ENCODE data around the gene NDST3. TPM values are rescaled to one million over a fixed set of nuclear protein-coding genes. Genes with fewer than 3 reads are reported as not detected.

The NDST3 gene
- polyA plus RNA-seq, 1 of the 3 experiments (the other 2 are of a cell fraction): 1.2 TPM

- Histone ChIP-seq H3K9ac (no peak overlapping the region), H3K79me2 (ENCODE audit: insufficient read depth) (no peaks in the 10 kb centered on the region), H3K9me2 (no peaks in the 10 kb centered on the region), H2AFZ (ENCODE audit: low read depth) (no peak overlapping the region), H3K4me1 (ENCODE audit: control insufficient read depth in 1 of 2, insufficient read depth in 2 of 2, low read depth in 1 of 2, low read length in 1 of 2) (no peaks in the 10 kb centered on the region), H4K20me1 (ENCODE audit: insufficient read depth) (no peaks in the 10 kb centered on the region), H3K36me3 (replicated peaks in 1 of 2; ENCODE audit: control insufficient read depth in 1 of 2, insufficient read depth in 2 of 2, low read length in 1 of 2) (no peaks in the 10 kb centered on the region), H3K27ac (ENCODE audit: low read depth in 2 of 2, low read length in 1 of 2) (no peak overlapping the region), H3K27me3 (ENCODE audit: insufficient read depth) (no peaks in the 10 kb centered on the region), H3K4me3 (ENCODE audit: low read depth in 2 of 2, low read length in 1 of 2) (no peak overlapping the region), H3F3A (replicated peaks; ENCODE audit: insufficient read depth) (no peaks in the 10 kb centered on the region), H3K9me3 (no peaks in the 10 kb centered on the region), H3K4me2 (no peak overlapping the region)
- TF ChIP-seq SIN3A (IDR thresholded peaks at IDR 0.05; ENCODE audit: borderline replicate concordance, low read depth, low read length) (no peak), JUND (IDR thresholded peaks at IDR 0.05) (no peak), MXI1 (IDR thresholded peaks at IDR 0.05; ENCODE audit: low read depth, low read length) (no peak), POLR2AphosphoS5 (IDR thresholded peaks at IDR 0.05; ENCODE audit: low read depth, low read length) (no peak), USF2 (IDR thresholded peaks at IDR 0.05; ENCODE audit: borderline replicate concordance, low read depth, low read length) (no peak), EZH2phosphoT487 (IDR thresholded peaks at IDR 0.05; ENCODE audit: borderline replicate concordance, low read depth) (no peak), CHD2 (IDR thresholded peaks at IDR 0.05; ENCODE audit: low read length, partially characterized antibody) (no peak), NFIC (IDR thresholded peaks at IDR 0.05; ENCODE audit: borderline replicate concordance) (no peak), FOXM1 (IDR thresholded peaks at IDR 0.05; ENCODE audit: low read depth) (no peak), ELF1 (IDR thresholded peaks at IDR 0.05) (no peak)
- TF ChIP-seq, protein P1, sequence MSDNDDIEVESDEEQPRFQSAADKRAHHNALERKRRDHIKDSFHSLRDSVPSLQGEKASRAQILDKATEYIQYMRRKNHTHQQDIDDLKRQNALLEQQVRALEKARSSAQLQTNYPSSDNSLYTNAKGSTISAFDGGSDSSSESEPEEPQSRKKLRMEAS (IDR thresholded peaks at IDR 0.05; ENCODE audit: low read depth): no peak
- POLR2A ChIA-PET: no interaction called here
- CTCF ChIA-PET: no interaction called here
- 38% methylated on average over 2 of the region's 2 CpGs for WGBS (ENCODE audit: low lambda C conversion rate)
- DNase-seq: no peak
Observed at GRCh38 chr4:118004088-118004487, 30.2 kb upstream of the NDST3 start.

GRCh38 chr4:118005883-118006282 lies 28.4 kb upstream of the NDST3 start:
- no peak for DNase-seq
- no peak overlapping the region for H2AFZ ChIP-seq (ENCODE audit: low read depth)
- CTCF ChIA-PET: interaction anchor here (0.6 to 0.7 kb wide), 2 partner anchors 27 to 29 kb away, joined by 3 to 5 read pairs; partner anchors contain the start of gene NDST3
- TF ChIP-seq, protein P2, sequence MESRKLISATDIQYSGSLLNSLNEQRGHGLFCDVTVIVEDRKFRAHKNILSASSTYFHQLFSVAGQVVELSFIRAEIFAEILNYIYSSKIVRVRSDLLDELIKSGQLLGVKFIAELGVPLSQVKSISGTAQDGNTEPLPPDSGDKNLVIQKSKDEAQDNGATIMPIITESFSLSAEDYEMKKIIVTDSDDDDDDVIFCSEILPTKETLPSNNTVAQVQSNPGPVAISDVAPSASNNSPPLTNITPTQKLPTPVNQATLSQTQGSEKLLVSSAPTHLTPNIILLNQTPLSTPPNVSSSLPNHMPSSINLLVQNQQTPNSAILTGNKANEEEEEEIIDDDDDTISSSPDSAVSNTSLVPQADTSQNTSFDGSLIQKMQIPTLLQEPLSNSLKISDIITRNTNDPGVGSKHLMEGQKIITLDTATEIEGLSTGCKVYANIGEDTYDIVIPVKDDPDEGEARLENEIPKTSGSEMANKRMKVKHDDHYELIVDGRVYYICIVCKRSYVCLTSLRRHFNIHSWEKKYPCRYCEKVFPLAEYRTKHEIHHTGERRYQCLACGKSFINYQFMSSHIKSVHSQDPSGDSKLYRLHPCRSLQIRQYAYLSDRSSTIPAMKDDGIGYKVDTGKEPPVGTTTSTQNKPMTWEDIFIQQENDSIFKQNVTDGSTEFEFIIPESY (IDR thresholded peaks at IDR 0.05; ENCODE audit: borderline replicate concordance, low read depth): no peak
- TF ChIP-seq, protein P3, sequence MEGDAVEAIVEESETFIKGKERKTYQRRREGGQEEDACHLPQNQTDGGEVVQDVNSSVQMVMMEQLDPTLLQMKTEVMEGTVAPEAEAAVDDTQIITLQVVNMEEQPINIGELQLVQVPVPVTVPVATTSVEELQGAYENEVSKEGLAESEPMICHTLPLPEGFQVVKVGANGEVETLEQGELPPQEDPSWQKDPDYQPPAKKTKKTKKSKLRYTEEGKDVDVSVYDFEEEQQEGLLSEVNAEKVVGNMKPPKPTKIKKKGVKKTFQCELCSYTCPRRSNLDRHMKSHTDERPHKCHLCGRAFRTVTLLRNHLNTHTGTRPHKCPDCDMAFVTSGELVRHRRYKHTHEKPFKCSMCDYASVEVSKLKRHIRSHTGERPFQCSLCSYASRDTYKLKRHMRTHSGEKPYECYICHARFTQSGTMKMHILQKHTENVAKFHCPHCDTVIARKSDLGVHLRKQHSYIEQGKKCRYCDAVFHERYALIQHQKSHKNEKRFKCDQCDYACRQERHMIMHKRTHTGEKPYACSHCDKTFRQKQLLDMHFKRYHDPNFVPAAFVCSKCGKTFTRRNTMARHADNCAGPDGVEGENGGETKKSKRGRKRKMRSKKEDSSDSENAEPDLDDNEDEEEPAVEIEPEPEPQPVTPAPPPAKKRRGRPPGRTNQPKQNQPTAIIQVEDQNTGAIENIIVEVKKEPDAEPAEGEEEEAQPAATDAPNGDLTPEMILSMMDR (IDR thresholded peaks at IDR 0.05): peak; percentile 17; the same call in 1 of the 2 replicates
- H3K27me3 ChIP-seq (ENCODE audit: insufficient read depth): no peaks in the 10 kb centered on the region
- POLR2A ChIA-PET: no interaction called here
- no peaks in the 10 kb centered on the region for H3K36me3 ChIP-seq (replicated peaks in 1 of 2; ENCODE audit: control insufficient read depth in 1 of 2, insufficient read depth in 2 of 2, low read length in 1 of 2)
- no peak overlapping the region for H3K9ac ChIP-seq
- WGBS (ENCODE audit: low lambda C conversion rate): 47% methylated on average over 3 of the region's 3 CpGs
- H3K9me2 ChIP-seq: no peaks in the 10 kb centered on the region
- H3K4me1 ChIP-seq (ENCODE audit: control insufficient read depth in 1 of 2, insufficient read depth in 2 of 2, low read depth in 1 of 2, low read length in 1 of 2): no peaks in the 10 kb centered on the region
- H3K27ac ChIP-seq (ENCODE audit: low read depth in 2 of 2, low read length in 1 of 2): no peak overlapping the region
- H3K9me3 ChIP-seq: no peaks in the 10 kb centered on the region
- no peaks in the 10 kb centered on the region for H3K79me2 ChIP-seq (ENCODE audit: insufficient read depth)
- no peak overlapping the region for H3K4me2 ChIP-seq
- no peaks in the 10 kb centered on the region for H3F3A ChIP-seq (replicated peaks; ENCODE audit: insufficient read depth)
- no peak overlapping the region for H3K4me3 ChIP-seq (ENCODE audit: low read depth in 2 of 2, low read length in 1 of 2)
- no peaks in the 10 kb centered on the region for H4K20me1 ChIP-seq (ENCODE audit: insufficient read depth)

Data from SK-N-SH (cell line).